B cell (primary cell): ENCODE results near the gene RSPRY1. TPM values are rescaled to one million over a fixed set of nuclear protein-coding genes. Genes with fewer than 3 reads are reported as not detected.

Experiments used
- ATAC-seq: fragments of 200-7000 bp; cut with Tn5 transposase; one replicate; pipeline ENCODE4 v1.10.0; 2021; ENCODE audit warnings: low read depth, mild to moderate bottlenecking, moderate number of reproducible peaks, moderate library complexity
- CTCF ChIA-PET: fragments of 350-600 bp; sonication (Branson Sonifier 250); formaldehyde crosslinking; loops from one replicate; lab custom pipeline; 2021; ENCODE audit warnings: antibody characterized with exemption, inconsistent platforms; lab: Charles Lee
- POLR2A ChIA-PET: fragments of 350-600 bp; sonication (Branson Sonifier 250); formaldehyde crosslinking; loops from one replicate; lab custom pipeline; 2021; ENCODE audit warnings: antibody characterized with exemption; lab: Charles Lee
- DNase-seq: peaks from one replicate; pipeline ENCODE4 v3.0.0; 2013
- H2AFZ ChIP-seq: 2 replicates; pipeline ENCODE4 v1.6.1; 2012; ENCODE audit warnings: mild to moderate bottlenecking, low read depth, low read length; ENCODE audit not compliant: insufficient read depth, poor library complexity, severe bottlenecking
- H3K27ac ChIP-seq, 2 donors: 1 replicate in 1 of 2; 2 replicates in 1 of 2; pipeline ENCODE4 v1.5.1; 2012 to 2013; ENCODE audit warnings: low read length in 2 of 2, mild to moderate bottlenecking in 2 of 2, moderate library complexity in 1 of 2
- H3K27me3 ChIP-seq, 4 experiments: fragments of 200-600 bp in 1 of 4; sonication (generic) in 1 of 4; replicated peaks in 1 of 4; 1 replicate in 2 of 4; 2 replicates in 2 of 4; pipeline versions ENCODE4 v1.6.1 to v1.7.0; 2013 to 2016; ENCODE audit warnings: low read length in 3 of 4, mild to moderate bottlenecking in 2 of 4, mixed read lengths in 1 of 4, moderate library complexity in 1 of 4; ENCODE audit not compliant: insufficient read depth in 4 of 4, control insufficient read depth in 3 of 4; ENCODE audit errors: control extremely low read depth in 1 of 4
- H3K36me3 ChIP-seq, 2 experiments: replicated peaks in 1 of 2; 1 replicate in 1 of 2; 2 replicates in 1 of 2; pipeline versions ENCODE4 v1.6.1 to v1.7.1; 2013; ENCODE audit warnings: low read length in 1 of 2; ENCODE audit not compliant: insufficient read depth in 2 of 2, control insufficient read depth in 1 of 2; ENCODE audit errors: control extremely low read depth in 1 of 2, extremely low read depth in 1 of 2
- H3K4me1 ChIP-seq, 2 donors: fragments of 200-600 bp in 1 of 2; sonication (generic) in 1 of 2; 1 replicate in 1 of 2; 2 replicates in 1 of 2; pipeline versions ENCODE4 v1.5.1 to v1.6.1; 2013 to 2017; ENCODE audit warnings: low read length in 2 of 2; ENCODE audit not compliant: control insufficient read depth in 2 of 2, insufficient read depth in 2 of 2
- H3K4me2 ChIP-seq: replicated peaks from 2 replicates; pipeline ENCODE3; 2012; ENCODE audit warnings: mild to moderate bottlenecking, low read depth, low read length; ENCODE audit not compliant: poor library complexity, severe bottlenecking
- H3K4me3 ChIP-seq, 5 experiments: fragments of 200-600 bp in 1 of 5; sonication (generic) in 1 of 5; 1 replicate in 3 of 5; 2 replicates in 2 of 5; pipeline versions ENCODE4 v1.5.1 to v1.7.0; 2011 to 2016; ENCODE audit warnings: low read length in 4 of 5, mild to moderate bottlenecking in 4 of 5, low read depth in 2 of 5, control low read depth in 1 of 5, moderate library complexity in 1 of 5; ENCODE audit not compliant: insufficient read depth in 1 of 5; ENCODE audit errors: control extremely low read depth in 1 of 5, extremely low read depth in 1 of 5
- H3K79me2 ChIP-seq: fragments of 200-600 bp; sonication (generic); one replicate; pipeline ENCODE4 v1.6.0; 2016; ENCODE audit warnings: low read length; ENCODE audit not compliant: control insufficient read depth, insufficient read depth
- H3K9ac ChIP-seq: fragments of 200-600 bp; sonication (generic); 2 replicates; pipeline ENCODE4 v1.6.1; 2017; ENCODE audit warnings: mild to moderate bottlenecking, low read length, moderate library complexity
- H3K9me3 ChIP-seq, 3 donors: one replicate each; pipeline versions ENCODE4 v1.6.1 to v1.7.1; 2013; ENCODE audit warnings: low read length in 2 of 3; ENCODE audit not compliant: control insufficient read depth in 2 of 3, insufficient read depth in 1 of 3; ENCODE audit errors: control extremely low read depth in 1 of 3
- H4K20me1 ChIP-seq: 2 replicates; pipeline ENCODE4 v1.6.0; 2012; ENCODE audit warnings: mild to moderate bottlenecking, low read length; ENCODE audit not compliant: insufficient read depth, control insufficient read depth, poor library complexity, severe bottlenecking
- H3K27ac Mint-ChIP-seq: one replicate; pipeline ENCODE4 v1.8.0; 2021; ENCODE audit warnings: mixed read lengths
- H3K27me3 Mint-ChIP-seq: one replicate; pipeline ENCODE4 v1.8.0; 2021; ENCODE audit warnings: mixed read lengths
- H3K4me1 Mint-ChIP-seq: one replicate; pipeline ENCODE4 v1.8.0; 2021; ENCODE audit warnings: mixed read lengths
- H3K4me3 Mint-ChIP-seq: one replicate; pipeline ENCODE4 v1.8.0; 2021; ENCODE audit warnings: mixed read lengths
- H3K9me3 Mint-ChIP-seq: one replicate; pipeline ENCODE4 v1.8.0; 2022; ENCODE audit warnings: mixed read lengths; ENCODE audit not compliant: insufficient read depth
- CTCF ChIP-seq: fragments of 200-600 bp; IDR thresholded peaks from one replicate; pipeline ENCODE4 v1.8.0; 2022; ENCODE audit warnings: antibody characterized with exemption, mild to moderate bottlenecking
- EZH2 ChIP-seq: IDR thresholded peaks from 2 replicates; pipeline ENCODE4 v1.6.1; 2012; ENCODE audit warnings: borderline replicate concordance, low read depth, mild to moderate bottlenecking, moderate library complexity, low read length; ENCODE audit not compliant: insufficient read depth, poor library complexity, severe bottlenecking
- WGBS: methylation state at CpG from one replicate; pipeline ENCODE4 v1.1.5; 2013; ENCODE audit warnings: missing lambda C conversion rate; ENCODE audit not compliant: insufficient coverage; 5-methylcytosine and 5-hydroxymethylcytosine counted together
- intact Hi-C: fragments of 100-400 bp; cut with micrococcal nuclease; formaldehyde crosslinking; loops from one replicate; pipeline ENCODE4 v1.10.0; 2022
- polyA plus RNA-seq: library from polyadenylated mRNA; depleted of rRNA; stranded (reverse); fragments of >200 nt; gene quantifications from 2 replicates; pipeline ENCODE4 v1.2.3, GENCODE V29; 2012
- total RNA-seq, 2 donors: library from RNA; stranded (reverse); fragments of 120-200 nt in 1 of 2; gene quantifications; 1 replicate in 1 of 2; 2 replicates in 1 of 2; pipeline versions ENCODE4 v1.2.3 to v1.2.4, GENCODE V29; 2013 to 2022

Gene RSPRY1
- total and polyA plus RNA-seq, 2 donors (not counting 1 experiment from before 2014, with no cell fraction given), result 9.6 to 38.4 TPM

GRCh38 chr16:57271867-57272495 is 85.9 kb downstream of the RSPRY1 start:
- Histone ChIP-seq H3K4me1 (no peaks in the 10 kb centered on the region), H3K36me3 (no peaks in the 10 kb centered on the region), H3K79me2 (no peaks in the 10 kb centered on the region), H3K27me3 (no peaks in the 10 kb centered on the region), H3K9ac (no peak overlapping the region), H3K27ac (no peak overlapping the region), H3K4me3 (no peak overlapping the region), H4K20me1 (no peaks in the 10 kb centered on the region), H2AFZ (no peak overlapping the region), H3K9me3 (no peaks in the 10 kb centered on the region), H3K4me2 (no peak overlapping the region)
- 80% methylated on average over 4 of the region's 5 CpGs for WGBS
- intact Hi-C loops, result no loop called here
- Mint-ChIP-seq H3K9me3 (no peaks in the 10 kb centered on the region), H3K27me3 (no peaks in the 10 kb centered on the region), H3K4me3 (no peak overlapping the region), H3K27ac (no peak overlapping the region), H3K4me1 (peaks cover 4% of the 10 kb centered on the region)
- ATAC-seq (no peak), DNase-seq (no peak)
- TF ChIP-seq EZH2 (no peak), CTCF (no peak)
- POLR2A ChIA-PET, result no interaction called here
- CTCF ChIA-PET, result no interaction called here

- Histone ChIP-seq H3K9me3 (no peaks in the 10 kb centered on the region), H2AFZ (no peak overlapping the region), H3K27ac (no peak overlapping the region), H3K4me3 (no peak overlapping the region), H4K20me1 (no peaks in the 10 kb centered on the region), H3K27me3 (peaks cover 0 to 3% (median 0%) of the 10 kb centered on the region in 4 experiments), H3K4me2 (no peak overlapping the region), H3K36me3 (no peaks in the 10 kb centered on the region), H3K9ac (no peak overlapping the region), H3K79me2 (no peaks in the 10 kb centered on the region), H3K4me1 (peaks cover 0 to 2% of the 10 kb centered on the region in 2 donors)
- Mint-ChIP-seq H3K4me1 (peaks cover 8% of the 10 kb centered on the region), H3K9me3 (no peaks in the 10 kb centered on the region), H3K4me3 (no peak overlapping the region), H3K27me3 (peaks cover 2% of the 10 kb centered on the region), H3K27ac (no peak overlapping the region)
- CTCF ChIA-PET, result no interaction called here
- no peak for ATAC-seq
- TF ChIP-seq CTCF (no peak), EZH2 (no peak)
- DNase-seq, result no peak
- WGBS, result no CpG with 5 or more reads among the region's 1 CpG
- intact Hi-C loops, result no loop called here
- POLR2A ChIA-PET, result no interaction called here
These were observed 87.2 kb downstream of the RSPRY1 start for GRCh38 chr16:57273359-57273758.
